Measurements from ENCODE around the gene RSPH6A.

The RSPH6A gene

GRCh38 chr19:45747513-45747912, 67.6 kb downstream of the RSPH6A start:
- H3K4me3 ChIP-seq (ENCODE audit: low read depth, low read length) = no peak overlapping the region
- TF ChIP-seq CTCF (IDR thresholded peaks at IDR 0.05; ENCODE audit: low read depth, low read length) = no peak

- H3K4me3 ChIP-seq (ENCODE audit: low read depth, low read length) = no peak overlapping the region
- TF ChIP-seq CTCF (IDR thresholded peaks at IDR 0.05; ENCODE audit: low read depth, low read length) = no peak
These were observed 68.2 kb downstream of the RSPH6A start for GRCh38 chr19:45746866-45747265.
